Body of pancreas (tissue), 4 donors: ENCODE results near the gene C3orf18.

Source experiments
- POLR2A ChIP-seq, 3 donors: fragments of 450-650 bp; IDR thresholded peaks; one replicate each; pipeline ENCODE4 v1.6.1; 2016; ENCODE audit warnings: antibody characterized with exemption in 3 of 3, mild to moderate bottlenecking in 2 of 3
- TF ChIP-seq, protein P1 (sequence below), 7 experiments: fragments of 450-650 bp in 4 of 7; fragments of 200-600 bp in 3 of 7; sonication (generic) in 3 of 7; IDR thresholded peaks; one replicate each; pipeline ENCODE4 v1.5.1; 2016 to 2019; ENCODE audit warnings: antibody characterized with exemption in 7 of 7

- TF ChIP-seq, protein P1, sequence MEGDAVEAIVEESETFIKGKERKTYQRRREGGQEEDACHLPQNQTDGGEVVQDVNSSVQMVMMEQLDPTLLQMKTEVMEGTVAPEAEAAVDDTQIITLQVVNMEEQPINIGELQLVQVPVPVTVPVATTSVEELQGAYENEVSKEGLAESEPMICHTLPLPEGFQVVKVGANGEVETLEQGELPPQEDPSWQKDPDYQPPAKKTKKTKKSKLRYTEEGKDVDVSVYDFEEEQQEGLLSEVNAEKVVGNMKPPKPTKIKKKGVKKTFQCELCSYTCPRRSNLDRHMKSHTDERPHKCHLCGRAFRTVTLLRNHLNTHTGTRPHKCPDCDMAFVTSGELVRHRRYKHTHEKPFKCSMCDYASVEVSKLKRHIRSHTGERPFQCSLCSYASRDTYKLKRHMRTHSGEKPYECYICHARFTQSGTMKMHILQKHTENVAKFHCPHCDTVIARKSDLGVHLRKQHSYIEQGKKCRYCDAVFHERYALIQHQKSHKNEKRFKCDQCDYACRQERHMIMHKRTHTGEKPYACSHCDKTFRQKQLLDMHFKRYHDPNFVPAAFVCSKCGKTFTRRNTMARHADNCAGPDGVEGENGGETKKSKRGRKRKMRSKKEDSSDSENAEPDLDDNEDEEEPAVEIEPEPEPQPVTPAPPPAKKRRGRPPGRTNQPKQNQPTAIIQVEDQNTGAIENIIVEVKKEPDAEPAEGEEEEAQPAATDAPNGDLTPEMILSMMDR (IDR thresholded peaks at IDR 0.05), result no peak
- TF ChIP-seq POLR2A (IDR thresholded peaks at IDR 0.05), result no peak
These were observed 3.9 kb upstream of the C3orf18 start for GRCh38 chr3:50571486-50571885.
